GOT3 (cell line): Measurements from ENCODE around the gene OVCA2.

ENCODE experiments used
- DNase-seq: peaks from one replicate; lab custom pipeline; 2025; ENCODE audit warnings: mixed read lengths; lab: John Stamatoyannopoulos, UW

The OVCA2 gene

GRCh38 chr17:2013994-2014317 is 27.9 kb upstream of the OVCA2 start:
- DNase-seq = no peak

GRCh38 chr17:2015314-2015713 is 26.5 kb upstream of the OVCA2 start:
- DNase-seq = no peak

DNA sequence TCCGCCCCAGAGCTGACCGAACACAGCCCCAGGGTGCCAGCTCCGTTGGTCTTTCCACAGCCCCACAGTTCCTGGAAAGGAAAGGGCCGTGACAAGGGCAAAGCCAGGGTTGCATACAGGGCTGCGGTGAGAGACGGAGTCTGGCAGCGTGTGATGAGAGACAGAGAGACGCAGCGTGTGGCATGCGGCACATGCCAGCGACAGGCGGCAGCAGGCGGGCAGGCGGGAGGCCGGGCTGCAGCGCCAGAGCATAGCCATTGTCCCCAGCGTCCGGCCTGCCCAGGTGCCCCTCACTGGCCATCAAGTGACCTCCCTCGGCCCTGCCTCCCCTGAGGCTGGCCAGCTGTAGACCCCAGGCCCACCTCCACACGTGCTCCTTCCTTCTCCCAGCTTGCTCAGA is 25.3 kb upstream of the OVCA2 start:
- no peak for DNase-seq

DNA sequence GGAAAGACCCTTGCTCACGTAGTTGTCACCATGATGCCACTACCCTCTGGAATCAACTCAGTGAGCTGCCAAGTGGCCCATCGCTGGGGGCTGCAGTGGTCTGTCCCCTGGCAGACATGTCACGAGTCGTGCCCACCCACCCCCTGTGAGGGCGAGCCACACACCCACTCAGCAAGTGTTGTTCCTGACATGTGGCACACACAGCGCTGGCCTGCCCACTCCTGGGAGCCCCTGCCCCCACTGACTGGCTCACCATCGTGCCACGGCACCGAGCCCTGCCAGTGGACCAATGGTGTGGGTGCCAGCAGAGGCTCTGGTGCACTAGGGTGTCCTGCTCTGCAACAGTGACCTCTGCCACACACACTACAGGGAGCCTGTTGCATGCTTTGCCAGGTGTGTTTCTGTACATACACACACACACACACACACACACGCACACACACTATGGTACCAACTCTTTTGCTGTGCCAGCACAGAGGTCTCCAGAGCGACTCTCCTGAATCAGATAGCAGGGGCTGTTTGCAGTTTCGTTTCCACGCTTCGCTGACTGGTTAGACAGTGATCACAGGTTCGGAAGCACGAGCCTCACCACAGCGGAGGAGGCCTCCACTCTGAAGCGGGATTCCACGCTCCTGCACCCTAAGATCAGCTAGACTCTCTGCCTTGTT is 24.4 kb upstream of the OVCA2 start:
- no peak for DNase-seq

GRCh38 chr17:2018716-2019510 is 22.9 kb upstream of the OVCA2 start:
- DNase-seq = no peak

GRCh38 chr17:2019723-2020122 is 22.1 kb upstream of the OVCA2 start:
- DNase-seq = no peak

DNA sequence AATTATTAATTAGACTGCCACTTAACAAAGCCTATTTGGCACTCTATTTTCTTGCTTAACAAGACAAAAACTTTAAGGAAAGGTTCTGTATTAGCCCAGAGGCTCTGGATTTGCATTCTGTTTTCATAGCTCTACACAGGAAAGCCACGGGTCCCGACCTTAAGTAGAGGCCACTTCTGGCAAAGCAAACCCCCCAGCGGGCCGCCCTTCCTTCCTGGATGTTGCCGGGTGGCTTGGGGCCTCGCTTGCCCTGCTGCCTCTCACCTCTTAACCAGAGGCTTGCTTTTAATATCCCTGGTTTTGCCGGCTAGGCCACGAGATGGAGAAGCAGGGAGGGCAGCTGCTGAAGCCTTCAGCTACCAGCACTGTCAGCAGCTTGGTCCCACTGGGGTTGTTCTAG is 21.1 kb upstream of the OVCA2 start:
- no peak for DNase-seq

DNA sequence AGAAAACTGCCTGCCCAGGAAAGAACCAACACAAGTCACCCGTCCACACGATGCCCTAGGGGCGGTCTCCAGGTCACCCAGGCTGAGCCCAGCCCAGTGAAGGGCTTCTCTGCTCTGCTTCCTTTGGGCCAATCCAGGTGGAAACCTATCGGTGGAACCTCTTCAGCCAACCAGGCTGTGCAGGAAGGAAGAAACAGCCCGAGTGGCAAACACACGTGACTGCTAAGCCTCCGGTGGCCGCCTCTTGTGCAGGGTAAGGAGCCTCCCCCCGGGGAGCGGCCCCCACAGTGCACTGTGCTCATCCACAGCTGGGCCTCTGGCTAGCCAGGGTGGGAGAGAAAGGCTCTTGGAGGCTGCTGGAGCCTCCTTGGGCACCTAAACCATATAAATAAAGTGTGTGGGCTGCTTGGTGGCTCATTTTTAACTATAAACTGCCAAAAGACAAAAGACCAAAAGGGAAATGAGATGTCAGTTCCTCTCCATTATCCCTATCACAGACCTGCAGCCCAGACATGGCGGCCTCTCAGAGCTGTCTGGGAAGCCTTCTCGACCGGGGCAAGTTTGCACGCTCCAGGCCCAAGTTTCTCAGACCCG is 19.1 kb upstream of the OVCA2 start:
- DNase-seq = no peak

DNA sequence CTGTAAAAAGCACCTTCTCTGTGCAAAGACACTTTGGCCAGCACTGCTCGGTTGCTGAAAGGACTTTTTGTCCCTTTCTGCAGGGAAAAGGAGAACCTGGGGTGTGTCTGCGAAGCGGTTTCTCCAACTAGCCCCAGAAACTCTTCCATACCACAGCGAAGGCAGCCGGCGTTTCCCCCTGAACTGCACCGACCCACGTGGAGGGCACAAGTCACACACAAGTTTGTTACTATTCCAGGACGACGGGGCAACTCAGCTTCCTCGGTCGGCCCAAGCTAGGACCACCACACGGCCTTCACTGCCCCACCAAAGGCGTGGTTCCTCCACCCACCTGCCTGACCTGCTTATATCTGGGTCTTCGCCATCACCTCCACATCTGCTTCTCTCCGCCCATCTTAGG is 18.6 kb upstream of the OVCA2 start:
- no peak for DNase-seq

- DNase-seq = no peak
Measured at GRCh38 chr17:2023692-2024571, 17.9 kb upstream of the OVCA2 start.

- no peak for DNase-seq
Measured at GRCh38 chr17:2024572-2025219, 17.1 kb upstream of the OVCA2 start.

DNA sequence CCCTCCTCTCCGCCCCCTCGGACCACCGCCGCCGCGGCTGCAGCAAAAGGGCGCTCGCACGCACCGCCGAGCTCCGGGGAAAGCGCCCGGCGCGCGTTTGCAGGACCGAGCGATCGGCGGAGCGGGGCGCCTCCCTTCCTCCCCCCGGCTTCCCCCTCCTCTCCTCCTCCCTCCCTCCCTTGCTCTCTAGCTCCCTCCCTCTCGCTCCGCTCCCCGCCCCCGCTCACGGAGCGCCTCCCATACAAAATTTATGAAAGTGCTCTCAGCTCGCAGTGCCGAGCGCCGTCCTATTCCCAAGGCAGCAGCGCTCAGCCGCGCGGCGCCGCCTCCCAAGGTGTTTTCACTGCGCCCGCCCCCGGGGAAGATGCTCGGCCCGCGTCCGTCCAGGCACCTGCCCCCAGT is 16.6 kb upstream of the OVCA2 start, which contains the start of gene RTN4RL1:
TSS of gene RTN4RL1 (minus strand) at position 115 of the 402 bp plus-strand sequence. CDS start 469 bp downstream, outside the sequence.
- DNase-seq = no peak

DNA sequence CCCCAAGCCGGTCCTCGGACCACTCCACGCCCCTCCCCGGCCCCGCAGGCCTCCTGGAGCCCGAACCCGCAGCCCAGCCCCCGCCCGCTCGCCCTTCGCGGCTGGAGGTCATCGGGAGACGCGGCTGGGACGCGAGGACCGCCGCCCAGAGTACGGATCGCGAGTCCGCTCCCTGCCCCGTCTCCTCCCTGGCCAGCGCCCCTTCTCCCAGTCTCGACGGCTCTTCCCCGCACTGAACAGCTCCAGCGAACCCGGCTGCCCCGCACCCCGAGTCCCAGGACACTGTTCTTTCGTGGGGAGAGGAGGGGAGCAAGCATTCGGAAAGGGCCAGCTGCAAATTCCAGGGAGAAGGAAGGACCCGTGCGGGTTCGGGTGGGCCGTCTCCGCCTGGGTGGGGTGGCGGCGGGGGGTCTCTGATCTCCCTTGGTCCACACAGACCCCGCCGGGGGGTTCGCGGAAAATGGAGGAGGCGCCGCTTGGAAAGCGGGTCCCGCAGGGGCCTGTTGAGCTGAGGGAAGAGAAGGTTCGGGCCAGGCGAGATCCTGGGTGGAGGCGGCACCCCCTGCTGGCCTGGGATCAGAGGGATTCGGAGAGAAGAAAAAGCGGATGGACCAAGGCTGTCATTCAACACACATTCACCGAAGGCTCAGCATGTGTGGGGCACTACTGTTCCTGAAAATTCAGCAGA is 16.1 kb upstream of the OVCA2 start:
- no peak for DNase-seq

GRCh38 chr17:2027528-2028233 is 14.1 kb upstream of the OVCA2 start:
- DNase-seq = no peak

DNA sequence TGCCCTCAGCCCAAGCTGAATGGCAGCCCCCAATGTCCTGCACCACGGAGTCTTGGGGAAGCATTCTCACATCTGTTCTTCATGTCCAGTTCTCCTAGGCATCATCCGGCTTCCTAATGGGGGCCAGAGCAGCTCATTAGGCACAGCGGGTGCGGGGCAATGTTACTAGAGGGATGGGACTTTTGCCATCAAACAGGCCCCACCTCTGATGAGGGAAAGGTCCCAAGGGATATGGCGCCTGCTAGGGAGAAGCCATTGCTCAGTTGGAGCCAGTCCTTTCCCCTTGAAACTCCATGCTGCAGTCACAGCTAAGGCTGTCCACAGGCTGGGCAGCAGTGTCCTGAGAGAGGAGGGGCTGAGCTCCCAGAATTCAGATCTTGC is 13.6 kb upstream of the OVCA2 start:
- no peak for DNase-seq

DNA sequence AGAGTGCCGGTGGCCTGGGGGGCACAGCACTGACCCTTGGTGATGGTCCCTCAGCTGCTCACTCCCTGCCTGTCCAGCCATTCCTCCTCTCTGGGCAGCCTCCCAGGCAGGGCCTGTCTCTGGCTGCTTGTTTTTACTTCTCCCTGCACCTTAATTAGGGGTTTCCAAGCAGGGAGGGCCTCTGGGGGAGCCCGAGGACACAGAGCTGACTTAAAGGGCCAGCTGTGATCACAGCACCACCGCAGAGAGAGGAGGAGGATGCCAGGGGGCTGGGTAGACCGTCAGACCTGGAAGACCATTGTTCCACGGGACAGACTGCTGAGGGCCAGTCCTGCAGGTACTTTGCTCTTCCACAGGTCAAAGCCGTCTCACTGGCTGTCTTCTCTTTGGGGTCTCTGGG is 13.1 kb upstream of the OVCA2 start:
- DNase-seq = no peak

- peak; percentile 44 for DNase-seq
Measured at GRCh38 chr17:2029911-2030778, 11.7 kb upstream of the OVCA2 start, which contains the start of gene DPH1. Gene DPH1 (plus strand): TSS chr17:2030153. CDS start chr17:2030170, 17 bp downstream.

GRCh38 chr17:2030779-2031163 is 11.1 kb upstream of the OVCA2 start:
- DNase-seq = no peak

DNA sequence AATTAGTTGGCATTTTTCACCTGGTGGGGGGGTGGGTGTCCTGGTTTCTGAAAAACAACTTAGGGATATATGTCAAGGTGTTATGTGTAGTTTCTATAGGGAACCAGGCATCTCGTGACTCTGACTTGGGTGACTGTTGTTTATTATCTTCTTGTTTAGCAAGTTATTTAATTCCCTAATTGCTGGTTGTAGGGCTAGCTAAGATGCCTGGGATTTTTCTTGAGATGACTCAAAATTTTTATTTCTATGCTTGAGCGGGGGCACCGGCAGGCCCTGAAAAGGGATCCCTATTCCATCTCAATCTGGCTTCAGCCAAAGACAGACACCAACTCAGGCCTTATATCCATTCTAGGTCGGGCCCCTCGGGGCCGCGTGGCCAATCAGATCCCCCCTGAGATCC is 8.7 kb upstream of the OVCA2 start:
- DNase-seq = no peak

- DNase-seq = no peak
Measured at GRCh38 chr17:2034157-2034556, 7.7 kb upstream of the OVCA2 start.
